IMR-90 (cell line): ENCODE measurements around the gene KDM8. TPM values are rescaled to one million over a fixed set of nuclear protein-coding genes. Genes with fewer than 3 reads are reported as not detected.

Experiments used
- ATAC-seq: fragments of 200-7000 bp; cut with Tn5 transposase; 2 replicates; pipeline ENCODE4 v1.9.1; 2020; ENCODE audit warnings: low read depth, mild to moderate bottlenecking, moderate library complexity
- BruUV-seq: library from RNA; stranded (reverse); fragments of 400-500 nt; replicated peaks from 2 replicates; lab custom pipeline; 2021; lab: Mats Ljungman, UMichigan
- CTCF ChIA-PET: fragments of 300-600 bp; formaldehyde crosslinking; extraction: SDS; loops from one replicate; lab custom pipeline; 2021; ENCODE audit warnings: antibody characterized with exemption; lab: Yijun Ruan, JAX
- POLR2A ChIA-PET: fragments of 300-600 bp; sonication (Branson Sonifier 250); formaldehyde crosslinking; loops from one replicate; lab custom pipeline; 2022; ENCODE audit warnings: antibody characterized with exemption; ENCODE audit not compliant: unreplicated experiment; lab: Charles Lee
- DNase-seq: peaks from one replicate; pipeline ENCODE4 v3.0.0; 2013
- H2AFZ ChIP-seq: replicated peaks from 2 replicates; pipeline ENCODE3; 2013; ENCODE audit warnings: low read length, mild to moderate bottlenecking; ENCODE audit not compliant: poor library complexity
- H2AK5ac ChIP-seq: 2 replicates; pipeline ENCODE4 v1.6.1; 2013; ENCODE audit warnings: low read depth, low read length, inconsistent platforms
- H2AK9ac ChIP-seq: replicated peaks from 2 replicates; pipeline ENCODE3; 2013; ENCODE audit warnings: mild to moderate bottlenecking, low read depth, low read length, moderate library complexity; ENCODE audit not compliant: poor library complexity
- H2BK120ac ChIP-seq: 2 replicates; pipeline ENCODE4 v1.6.1; 2013; ENCODE audit warnings: low read depth, low read length, inconsistent platforms
- H2BK15ac ChIP-seq: 3 replicates; pipeline ENCODE4 v1.6.1; 2013; ENCODE audit warnings: low read depth, low read length, inconsistent platforms
- H2BK20ac ChIP-seq: 2 replicates; pipeline ENCODE4 v1.6.1; 2013; ENCODE audit warnings: low read depth, mild to moderate bottlenecking, inconsistent platforms, low read length, moderate library complexity
- H2BK5ac ChIP-seq: 2 replicates; pipeline ENCODE4 v1.6.1; 2013; ENCODE audit warnings: mild to moderate bottlenecking, low read depth, low read length, inconsistent platforms; ENCODE audit not compliant: poor library complexity, severe bottlenecking
- H3K14ac ChIP-seq: replicated peaks from 2 replicates; pipeline ENCODE4 v1.6.1; 2013; ENCODE audit warnings: low read depth, low read length, inconsistent platforms
- H3K18ac ChIP-seq: 2 replicates; pipeline ENCODE4 v1.6.1; 2013; ENCODE audit warnings: low read depth, low read length, control low read depth
- H3K23ac ChIP-seq: 2 replicates; pipeline ENCODE4 v1.6.1; 2013; ENCODE audit warnings: low read depth, low read length, inconsistent platforms
- H3K27ac ChIP-seq: 2 replicates; pipeline ENCODE4 v1.5.1; 2013; ENCODE audit warnings: mild to moderate bottlenecking, control low read depth, low read length; ENCODE audit not compliant: insufficient read depth
- H3K27me3 ChIP-seq: 2 replicates; pipeline ENCODE4 v1.6.1; 2013; ENCODE audit warnings: low read length; ENCODE audit not compliant: control insufficient read depth, insufficient read depth
- H3K36me3 ChIP-seq: 2 replicates; pipeline ENCODE4 v1.6.1; 2013; ENCODE audit warnings: low read length, mixed read lengths; ENCODE audit not compliant: control insufficient read depth, insufficient read depth
- H3K4ac ChIP-seq: 2 replicates; pipeline ENCODE4 v1.6.1; 2013; ENCODE audit warnings: low read depth, low read length, inconsistent platforms
- H3K4me1 ChIP-seq: 2 replicates; pipeline ENCODE4 v1.6.1; 2013; ENCODE audit warnings: low read length, mixed read lengths; ENCODE audit not compliant: control insufficient read depth, insufficient read depth
- H3K4me2 ChIP-seq: 2 replicates; pipeline ENCODE4 v1.6.1; 2013; ENCODE audit warnings: low read depth, mild to moderate bottlenecking, control low read depth, low read length, moderate library complexity
- H3K4me3 ChIP-seq: 2 replicates; pipeline ENCODE4 v1.5.1; 2013; ENCODE audit warnings: low read depth, mild to moderate bottlenecking, control low read depth, low read length, moderate library complexity; ENCODE audit not compliant: insufficient read depth
- H3K56ac ChIP-seq: 2 replicates; pipeline ENCODE4 v1.6.1; 2013; ENCODE audit warnings: low read length, inconsistent platforms; ENCODE audit not compliant: insufficient read depth; ENCODE audit errors: extremely low read depth
- H3K79me1 ChIP-seq, 2 experiments: 2 replicates each; pipeline ENCODE4 v1.6.1; 2013; ENCODE audit warnings: low read length in 2 of 2, inconsistent platforms in 1 of 2, low read depth in 1 of 2
- H3K9ac ChIP-seq: 2 replicates; pipeline ENCODE4 v1.6.1; 2013; ENCODE audit warnings: low read depth, low read length, control low read depth
- H3K9me1 ChIP-seq: 2 replicates; pipeline ENCODE4 v1.6.1; 2013; ENCODE audit warnings: low read length, inconsistent platforms; ENCODE audit not compliant: insufficient read depth
- H3K9me3 ChIP-seq: 2 replicates; pipeline ENCODE4 v1.6.1; 2013; ENCODE audit warnings: low read length; ENCODE audit not compliant: control insufficient read depth, insufficient read depth
- H4K20me1 ChIP-seq: 2 replicates; pipeline ENCODE4 v1.6.1; 2013; ENCODE audit warnings: low read length, inconsistent platforms; ENCODE audit not compliant: insufficient read depth
- H4K5ac ChIP-seq: 2 replicates; pipeline ENCODE4 v1.6.1; 2013; ENCODE audit warnings: mild to moderate bottlenecking, low read depth, low read length, control low read depth
- H4K8ac ChIP-seq, 2 experiments: 2 replicates each; pipeline ENCODE4 v1.6.1; 2013; ENCODE audit warnings: low read depth in 2 of 2, low read length in 2 of 2, control low read depth in 1 of 2, inconsistent platforms in 1 of 2
- H4K91ac ChIP-seq: 2 replicates; pipeline ENCODE4 v1.6.1; 2013; ENCODE audit warnings: low read depth, low read length, inconsistent platforms; ENCODE audit not compliant: insufficient read depth
- BHLHE40 ChIP-seq: fragments of 150-350 bp; IDR thresholded peaks from 2 replicates; pipeline ENCODE4 v1.6.1; 2016; ENCODE audit warnings: mild to moderate bottlenecking, low read depth, low read length
- CEBPB ChIP-seq: IDR thresholded peaks from 2 replicates; pipeline ENCODE4 v1.6.1; 2012; ENCODE audit warnings: low read depth, low read length, improper control_type of control experiment
- CHD1 ChIP-seq: IDR thresholded peaks from 2 replicates; pipeline ENCODE4 v1.6.1; 2012; ENCODE audit warnings: low read depth, low read length, improper control_type of control experiment
- CTCF ChIP-seq: conservative IDR thresholded peaks from 2 replicates; pipeline ENCODE4 v1.5.1; 2012; ENCODE audit warnings: mild to moderate bottlenecking, low read depth, low read length, improper control_type of control experiment
- ELK1 ChIP-seq: fragments of 150-350 bp; IDR thresholded peaks from 2 replicates; pipeline ENCODE4 v1.6.1; 2016; ENCODE audit warnings: low read depth, mild to moderate bottlenecking, low read length, moderate library complexity, borderline replicate concordance
- FOS ChIP-seq: fragments of 150-350 bp; IDR thresholded peaks from 2 replicates; pipeline ENCODE4 v1.6.1; 2016; ENCODE audit warnings: low read depth, low read length
- MAFK ChIP-seq: IDR thresholded peaks from 2 replicates; pipeline ENCODE4 v1.6.1; 2012; ENCODE audit warnings: low read depth, low read length, improper control_type of control experiment
- MAZ ChIP-seq: IDR thresholded peaks from 2 replicates; pipeline ENCODE4 v1.6.1; 2012; ENCODE audit warnings: low read depth, mild to moderate bottlenecking, low read length, improper control_type of control experiment, moderate library complexity, borderline replicate concordance
- MXI1 ChIP-seq: IDR thresholded peaks from 2 replicates; pipeline ENCODE4 v1.6.1; 2012; ENCODE audit warnings: low read depth, mild to moderate bottlenecking, low read length, moderate library complexity, borderline replicate concordance
- NFE2L2 ChIP-seq: fragments of 150-350 bp; IDR thresholded peaks from 2 replicates; pipeline ENCODE4 v1.6.1; 2016; ENCODE audit warnings: low read depth, mild to moderate bottlenecking, low read length
- POLR2A ChIP-seq: IDR thresholded peaks from 2 replicates; pipeline ENCODE4 v1.6.1; 2012; ENCODE audit warnings: mild to moderate bottlenecking, low read depth, low read length
- RAD21 ChIP-seq: IDR thresholded peaks from 2 replicates; pipeline ENCODE4 v1.6.1; 2012; ENCODE audit warnings: low read length, improper control_type of control experiment
- RCOR1 ChIP-seq: IDR thresholded peaks from 2 replicates; pipeline ENCODE4 v1.6.1; 2012; ENCODE audit warnings: mild to moderate bottlenecking, low read length, improper control_type of control experiment; ENCODE audit not compliant: insufficient replicate concordance
- RFX5 ChIP-seq: IDR thresholded peaks from 2 replicates; pipeline ENCODE4 v1.8.0; 2012; ENCODE audit warnings: low read depth, mild to moderate bottlenecking, low read length, moderate library complexity
- SMC3 ChIP-seq: fragments of 150-350 bp; IDR thresholded peaks from 2 replicates; pipeline ENCODE4 v1.6.1; 2016; ENCODE audit warnings: low read depth, mild to moderate bottlenecking, antibody characterized with exemption, low read length, moderate library complexity
- USF2 ChIP-seq: fragments of 150-350 bp; IDR thresholded peaks from 2 replicates; pipeline ENCODE4 v1.6.1; 2017; ENCODE audit warnings: mild to moderate bottlenecking, antibody characterized with exemption, low read length, low read depth
- WGBS, 2 experiments: methylation state at CpG; one replicate each; pipeline versions ENCODE4 v1.1.5 to v1.1.7; 2013; ENCODE audit warnings: missing lambda C conversion rate in 2 of 2; ENCODE audit not compliant: insufficient read length in 1 of 2; ENCODE audit errors: extremely low coverage in 2 of 2; 5-methylcytosine and 5-hydroxymethylcytosine counted together
- dilution Hi-C: fragments of 300-500 bp; cut with HindIII; formaldehyde crosslinking; loops from one replicate; pipeline ENCODE4 v1.14.3; 2018; ENCODE audit warnings: low sequenced_read_pairs; ENCODE audit not compliant: unreplicated experiment
- in situ Hi-C: fragments of 300-500 bp; cut with MboI; formaldehyde crosslinking; loops from 3 replicates; pipeline ENCODE4 v1.14.3; 2019; ENCODE audit warnings: low sequenced_read_pairs, inconsistent platforms, mixed read lengths
- intact Hi-C: fragments of 100-400 bp; cut with micrococcal nuclease; formaldehyde crosslinking; loops from 2 replicates; pipeline ENCODE4 v1.10.0; 2022
- polyA plus RNA-seq, 3 experiments: library from polyadenylated mRNA; depleted of rRNA; stranded (reverse); fragments of >200 nt; gene quantifications; 2 replicates each; pipeline ENCODE4 v1.2.3, GENCODE V29; 2012; ENCODE audit warnings: low replicate concordance in 1 of 3
- total RNA-seq: library from RNA; depleted of rRNA; stranded (reverse); fragments of >200 nt; gene quantifications from 2 replicates; pipeline ENCODE4 v1.2.3, GENCODE V29; 2012

KDM8 gene
- total and polyA plus RNA-seq, 2 of the 4 experiments (the other 2 are of a cell fraction): 3.2 to 3.8 TPM

GRCh38 chr16:27238591-27238990 is 35.3 kb downstream of the KDM8 start:
- WGBS, 2 experiments: no CpG with 5 or more reads among the region's 2 CpGs
- in situ Hi-C loops: no loop called here
- H3K23ac ChIP-seq: no peak overlapping the region
- H3K14ac ChIP-seq: peak overlapping the region; percentile 88
- DNase-seq (no peak), ATAC-seq (no peak)
- dilution Hi-C loops: no loop called here
- H3K27me3 ChIP-seq: no peaks in the 10 kb centered on the region
- peaks cover 34% of the 10 kb centered on the region for H3K4me1 ChIP-seq
- H3K9me3 ChIP-seq: no peaks in the 10 kb centered on the region
- TF ChIP-seq MAZ (no peak), MXI1 (no peak), ELK1 (no peak), RFX5 (no peak), POLR2A (no peak), SMC3 (no peak), MAFK (no peak), FOS (no peak), NFE2L2 (no peak), RCOR1 (no peak), BHLHE40 (no peak), CEBPB (no peak), RAD21 (no peak), USF2 (no peak), CHD1 (no peak), CTCF (no peak)
- H2AK9ac ChIP-seq: no peak overlapping the region
- H2AK5ac ChIP-seq: peak overlapping the region; percentile 79
- H2BK20ac ChIP-seq: peak overlapping the region; percentile 97; the same call in 1 of the 2 replicates
- no peak overlapping the region for H2AFZ ChIP-seq
- H3K9ac ChIP-seq: no peak overlapping the region
- peaks cover 17 to 76% of the 10 kb centered on the region in 2 experiments for H3K79me1 ChIP-seq
- no peak overlapping the region for H4K5ac ChIP-seq
- no peak overlapping the region for H2BK5ac ChIP-seq
- peaks cover 36% of the 10 kb centered on the region for H3K9me1 ChIP-seq
- peak overlapping the region; percentile 94 for H3K4ac ChIP-seq
- no peak overlapping the region for H3K4me2 ChIP-seq
- H3K4me3 ChIP-seq: no peak overlapping the region
- H3K27ac ChIP-seq: no peak overlapping the region
- H4K91ac ChIP-seq: peak overlapping the region; percentile 92
- H2BK15ac ChIP-seq: peak overlapping the region; percentile 27; the same call in 1 of the 3 replicates
- no peak overlapping the region for H3K56ac ChIP-seq
- no peak overlapping the region for H3K18ac ChIP-seq
- H2BK120ac ChIP-seq: peak overlapping the region; percentile 99; the same call in 1 of the 2 replicates
- peaks cover 2% of the 10 kb centered on the region for H3K36me3 ChIP-seq
- POLR2A ChIA-PET: interaction anchor here (0.6 kb wide), 1 partner anchor 11 kb away, joined by 5 read pairs; no protein-coding TSS in a partner anchor
- no peaks in the 10 kb centered on the region; the same call in 1 of the 2 replicates for H4K20me1 ChIP-seq
- H4K8ac ChIP-seq: peak overlapping the region in 1 of 2 experiments; percentile 19; a peak in 2 of 4 replicates
- CTCF ChIA-PET: interaction anchor here (1.0 kb wide), 1 partner anchor 129 kb away, joined by 3 read pairs; no protein-coding TSS in a partner anchor
- intact Hi-C loops: no loop called here
- no TSS peak for BruUV-seq
